CD14-positive monocyte (primary cell): ENCODE results near the gene RMC1. TPM values are rescaled to one million over a fixed set of nuclear protein-coding genes. Genes with fewer than 3 reads are reported as not detected.
A peak's percentile ranks its signal among the peaks of the same experiment; 100 is the strongest.

Source experiments
- DNase-seq, 3 donors: peaks; one replicate each; pipeline ENCODE4 v3.0.0-alpha.2; 2011 to 2022
- H2AFZ ChIP-seq: 2 replicates; pipeline ENCODE4 v1.6.0; 2012; ENCODE audit warnings: mild to moderate bottlenecking, low read depth, low read length, inconsistent platforms; ENCODE audit not compliant: insufficient read depth, poor library complexity, severe bottlenecking
- H3K27ac ChIP-seq, 2 donors: 1 replicate in 1 of 2; 2 replicates in 1 of 2; pipeline ENCODE4 v1.5.1; 2012 to 2013; ENCODE audit warnings: low read length in 2 of 2, control low read depth in 1 of 2, inconsistent platforms in 1 of 2, low read depth in 1 of 2, mild to moderate bottlenecking in 1 of 2
- H3K27me3 ChIP-seq, 2 donors: one replicate each; pipeline versions ENCODE4 v1.6.0 to v1.6.1; 2011 to 2013; ENCODE audit warnings: low read length in 2 of 2; ENCODE audit not compliant: control insufficient read depth in 2 of 2, insufficient read depth in 2 of 2
- H3K36me3 ChIP-seq, 2 donors: replicated peaks in 1 of 2; 1 replicate in 1 of 2; 2 replicates in 1 of 2; pipeline versions ENCODE4 v1.5.1 to v1.6.1; 2012 to 2013; ENCODE audit warnings: low read length in 2 of 2, control low read depth in 1 of 2, inconsistent platforms in 1 of 2, mild to moderate bottlenecking in 1 of 2; ENCODE audit not compliant: insufficient read depth in 2 of 2, control insufficient read depth in 1 of 2
- H3K4me1 ChIP-seq, 2 donors: 1 replicate in 1 of 2; 2 replicates in 1 of 2; pipeline versions ENCODE4 v1.5.1 to v1.6.1; 2012 to 2013; ENCODE audit warnings: low read length in 2 of 2, control low read depth in 1 of 2, inconsistent platforms in 1 of 2, mild to moderate bottlenecking in 1 of 2, moderate library complexity in 1 of 2; ENCODE audit not compliant: insufficient read depth in 2 of 2, control insufficient read depth in 1 of 2
- H3K4me2 ChIP-seq: replicated peaks from 2 replicates; pipeline ENCODE3; 2012; ENCODE audit warnings: low read length, moderate library complexity, mild to moderate bottlenecking; ENCODE audit not compliant: poor library complexity, severe bottlenecking; ENCODE audit errors: extremely low read depth
- H3K4me3 ChIP-seq, 3 experiments: fragments of 200-600 bp in 1 of 3; sonication (generic) in 1 of 3; replicated peaks in 1 of 3; 1 replicate in 2 of 3; 2 replicates in 1 of 3; pipeline ENCODE4 v1.5.1; 2011 to 2013; ENCODE audit warnings: low read length in 3 of 3, mild to moderate bottlenecking in 3 of 3, control low read depth in 2 of 3, low read depth in 2 of 3, inconsistent platforms in 1 of 3, moderate library complexity in 1 of 3
- H3K79me2 ChIP-seq: 2 replicates; pipeline ENCODE4 v1.6.0; 2012; ENCODE audit warnings: mild to moderate bottlenecking, control low read depth, inconsistent platforms, low read length, moderate library complexity; ENCODE audit not compliant: insufficient read depth
- H3K9ac ChIP-seq: 2 replicates; pipeline ENCODE4 v1.6.0; 2017; ENCODE audit warnings: low read length, mild to moderate bottlenecking; ENCODE audit not compliant: insufficient read depth, poor library complexity, severe bottlenecking
- H3K9me3 ChIP-seq, 2 donors: replicated peaks in 1 of 2; 1 replicate in 1 of 2; 2 replicates in 1 of 2; pipeline versions ENCODE4 v1.5.1 to v1.6.1; 2012 to 2013; ENCODE audit warnings: low read length in 2 of 2, control low read depth in 1 of 2; ENCODE audit not compliant: control insufficient read depth in 1 of 2, insufficient read depth in 1 of 2
- H4K20me1 ChIP-seq: 2 replicates; pipeline ENCODE4 v1.6.0; 2012; ENCODE audit warnings: mild to moderate bottlenecking, low read length, control low read depth, moderate library complexity; ENCODE audit not compliant: insufficient read depth
- H3K27ac Mint-ChIP-seq, 7 donors: one replicate each; pipeline ENCODE4 v1.8.0; 2020; ENCODE audit warnings: mild to moderate bottlenecking in 7 of 7, mixed read lengths in 7 of 7, moderate library complexity in 6 of 7, inconsistent platforms in 2 of 7
- H3K27me3 Mint-ChIP-seq, 3 donors: one replicate each; pipeline ENCODE4 v1.8.0; 2021 to 2022; ENCODE audit warnings: low read depth in 3 of 3, mild to moderate bottlenecking in 3 of 3, mixed read lengths in 3 of 3, moderate library complexity in 3 of 3, inconsistent platforms in 1 of 3
- H3K36me3 Mint-ChIP-seq, 2 donors: one replicate each; pipeline ENCODE4 v1.8.0; 2020; ENCODE audit warnings: mixed read lengths in 2 of 2, inconsistent platforms in 1 of 2, mild to moderate bottlenecking in 1 of 2
- H3K4me1 Mint-ChIP-seq: one replicate; pipeline ENCODE4 v1.8.0; 2020; ENCODE audit warnings: mild to moderate bottlenecking, mixed read lengths
- H3K4me3 Mint-ChIP-seq, 2 donors: one replicate each; pipeline ENCODE4 v1.8.0; 2020; ENCODE audit warnings: mild to moderate bottlenecking in 2 of 2, mixed read lengths in 2 of 2, moderate library complexity in 1 of 2
- H3K9me3 Mint-ChIP-seq, 7 donors: one replicate each; pipeline ENCODE4 v1.8.0; 2020 to 2022; ENCODE audit warnings: mixed read lengths in 7 of 7, mild to moderate bottlenecking in 6 of 7, moderate library complexity in 6 of 7, inconsistent platforms in 2 of 7
- CTCF ChIP-seq: fragments of 200-600 bp; IDR thresholded peaks from one replicate; pipeline ENCODE4 v1.8.0; 2022; ENCODE audit warnings: antibody characterized with exemption, mild to moderate bottlenecking
- WGBS: methylation state at CpG from one replicate; pipeline ENCODE4 v1.1.5; 2013; ENCODE audit warnings: missing lambda C conversion rate; ENCODE audit not compliant: insufficient coverage; 5-methylcytosine and 5-hydroxymethylcytosine counted together
- intact Hi-C, 2 donors: fragments of 100-400 bp; cut with micrococcal nuclease; formaldehyde crosslinking; loops; one replicate each; pipeline versions ENCODE4 v1.15.0 to v1.15.1; 2023
- polyA plus RNA-seq, 3 donors: library from polyadenylated mRNA; depleted of rRNA in 1 of 3; unstranded in 2 of 3; stranded (reverse) in 1 of 3; fragments of 300-500 nt in 2 of 3; fragments of >200 nt in 1 of 3; fragmentation: Illumina TruSeq in 2 of 3; gene quantifications; 1 replicate in 2 of 3; 2 replicates in 1 of 3; pipeline ENCODE4 v1.2.3, GENCODE V29; 2012 to 2021

RMC1 gene
- polyA plus RNA-seq, 3 donors: 21.9 to 70.8 (median 30.1) TPM

- Mint-ChIP-seq H3K9me3 (peaks cover 0 to 2% (median 0%) of the 10 kb centered on the region in 7 donors), H3K4me1 (no peaks in the 10 kb centered on the region)
- WGBS: 100% methylated on average over 2 of the region's 2 CpGs
These were observed 32.5 kb upstream of the RMC1 start for GRCh38 chr18:23470620-23471387.

DNA sequence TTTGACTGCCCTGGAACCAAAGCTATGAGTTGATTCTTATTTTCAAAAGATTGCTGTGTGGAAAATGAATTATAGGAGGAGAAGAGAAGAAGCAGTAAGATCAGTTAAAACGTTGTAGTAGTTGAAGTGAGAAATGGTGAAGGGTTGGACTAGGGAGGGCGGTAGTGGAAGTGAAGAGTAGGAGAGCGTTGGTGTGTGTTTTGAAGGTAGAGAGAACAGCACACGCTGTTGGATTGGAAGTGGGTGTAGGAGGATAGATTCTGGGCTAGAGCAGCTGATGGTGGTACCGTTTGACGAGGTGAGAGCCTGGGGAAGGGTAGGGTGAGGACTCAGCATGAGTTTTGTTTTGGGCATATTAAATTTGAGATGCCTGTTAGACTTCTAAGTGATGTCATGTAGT, 31.8 kb upstream of the RMC1 start:
- intact Hi-C loops: no loop called here
- Histone ChIP-seq H3K4me3 (no peak overlapping the region), H3K36me3 (peaks cover 92 to 100% of the 10 kb centered on the region in 2 donors), H3K9me3 (no peaks in the 10 kb centered on the region), H3K27me3 (no peaks in the 10 kb centered on the region), H3K4me1 (no peaks in the 10 kb centered on the region), H4K20me1 (peaks cover 84% of the 10 kb centered on the region), H2AFZ (no peak overlapping the region), H3K4me2 (no peak overlapping the region), H3K27ac (peak overlapping the region in 1 of 2 donors; percentile 33), H3K79me2 (peaks cover 27% of the 10 kb centered on the region), H3K9ac (no peak overlapping the region)
- DNase-seq: no peak
- H3K27me3 Mint-ChIP-seq: no peaks in the 10 kb centered on the region
- no peak for TF ChIP-seq CTCF
- H3K4me1 Mint-ChIP-seq: no peaks in the 10 kb centered on the region
- H3K4me3 Mint-ChIP-seq: no peak overlapping the region
- H3K36me3 Mint-ChIP-seq: peaks cover 25 to 43% of the 10 kb centered on the region in 2 donors
- peaks cover 0 to 2% (median 0%) of the 10 kb centered on the region in 7 donors for H3K9me3 Mint-ChIP-seq
- H3K27ac Mint-ChIP-seq: no peak overlapping the region
- 95% methylated on average over 6 of the region's 6 CpGs for WGBS

More at GRCh38 chr18:23470620-23471387, 32.5 kb upstream of the RMC1 start:
- Histone ChIP-seq H3K79me2 (peaks cover 33% of the 10 kb centered on the region), H3K4me2 (no peak overlapping the region), H3K27ac (peak overlapping the region in 1 of 2 donors; percentile 33), H2AFZ (no peak overlapping the region), H3K4me1 (no peaks in the 10 kb centered on the region), H4K20me1 (peaks cover 84% of the 10 kb centered on the region), H3K27me3 (no peaks in the 10 kb centered on the region), H3K9me3 (no peaks in the 10 kb centered on the region), H3K9ac (no peak overlapping the region), H3K4me3 (no peak overlapping the region), H3K36me3 (peaks cover 92 to 100% of the 10 kb centered on the region in 2 donors)
- Mint-ChIP-seq H3K27me3 (no peaks in the 10 kb centered on the region), H3K27ac (peak overlapping the region in 2 of 7 donors; percentile 47 to 56), H3K36me3 (peaks cover 18 to 39% of the 10 kb centered on the region in 2 donors), H3K4me3 (no peak overlapping the region)
- intact Hi-C loops: no loop called here
- TF ChIP-seq CTCF: no peak
- DNase-seq: no peak
